GM21737 (cell line): ENCODE data around the gene AOAH.
"Not testable (repeated sequence)": the region's sequence is repeated elsewhere in the genome, so short reads cannot be mapped to it uniquely, and the experiment has no call there.

Experiments used
- ATAC-seq: cut with Tn5 transposase; IDR thresholded peaks from one replicate; pipeline ENCODE4 v1.9.1; 2021; ENCODE audit warnings: mild to moderate bottlenecking, moderate library complexity; ENCODE audit not compliant: unreplicated experiment

The AOAH gene

DNA sequence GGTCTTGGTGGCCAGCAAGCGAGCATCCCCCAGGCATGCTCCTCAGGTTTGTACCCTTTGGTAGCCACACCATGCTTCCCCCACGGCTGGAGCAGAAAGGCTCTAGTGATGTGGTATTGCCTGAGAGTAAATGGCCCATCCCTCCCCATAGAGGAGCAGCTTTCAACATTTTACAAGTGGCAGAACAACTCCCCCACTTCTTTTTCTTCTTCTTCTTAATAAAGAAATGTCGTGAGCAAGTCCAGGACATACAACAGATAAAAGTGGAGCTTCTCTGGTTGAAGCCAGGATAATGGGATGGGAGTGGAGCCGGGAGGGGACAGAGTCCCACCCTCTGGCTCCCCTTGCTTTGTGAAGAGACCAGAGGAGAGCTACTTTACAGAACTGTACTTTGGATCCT, 203.2 kb downstream of the AOAH start:
- no peak for ATAC-seq

DNA sequence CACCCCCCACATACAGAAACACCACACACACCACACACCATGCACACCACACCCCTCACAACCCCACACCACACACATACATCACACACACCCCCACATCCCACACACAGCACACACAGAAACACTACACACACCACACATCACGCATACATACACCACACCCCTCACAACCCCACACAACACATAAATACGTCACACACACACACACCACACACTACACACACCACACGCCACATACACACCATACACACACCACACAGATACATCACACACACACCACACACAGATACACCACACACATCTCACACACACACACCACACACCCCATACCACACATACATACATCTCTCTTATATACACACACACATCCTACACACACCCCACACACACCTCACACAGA, 208.4 kb downstream of the AOAH start:
- ATAC-seq: no peak

DNA sequence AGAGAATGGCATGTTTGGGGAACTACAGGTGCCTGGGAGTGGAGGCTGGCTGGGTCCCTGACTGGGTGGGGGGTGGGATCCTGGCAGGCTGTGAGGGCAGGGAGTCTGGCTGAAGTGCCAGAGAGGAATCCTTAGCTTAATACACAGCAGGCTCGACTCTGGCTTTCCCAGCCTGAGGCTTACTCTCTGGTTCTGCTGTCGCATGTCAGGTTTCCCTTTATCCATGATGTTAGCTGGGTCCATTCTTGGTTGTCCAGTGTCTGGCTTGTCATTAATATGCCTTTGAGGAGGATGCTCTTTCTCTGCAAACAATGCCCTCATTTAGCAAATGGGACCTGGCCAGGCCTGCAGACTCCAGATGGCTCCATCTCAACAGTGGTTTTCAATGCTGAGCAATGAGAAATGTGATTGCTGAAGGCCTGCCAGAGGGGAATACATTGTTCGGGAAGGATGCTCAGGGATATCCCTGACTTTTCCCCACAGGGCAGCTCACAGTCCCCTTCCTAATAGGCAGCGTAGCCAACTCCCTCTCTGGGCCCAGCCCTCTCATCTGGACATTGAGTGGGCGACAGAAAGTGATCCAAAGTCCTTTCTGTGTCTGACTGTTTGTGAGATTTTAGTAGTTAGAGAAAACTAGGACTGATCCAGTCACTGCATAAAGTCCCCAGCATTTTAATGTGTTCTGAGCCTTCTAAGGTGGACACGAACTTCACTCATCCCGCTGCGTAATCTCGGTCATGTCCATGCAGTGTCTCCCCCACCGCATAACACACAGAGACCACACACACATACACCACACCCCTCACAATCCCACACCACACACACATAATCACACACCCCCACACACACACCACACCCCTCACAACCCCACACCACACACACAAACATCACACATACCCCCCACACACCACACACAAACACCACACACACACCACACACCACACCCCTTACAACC, 209.7 kb downstream of the AOAH start:
- ATAC-seq: no peak

DNA sequence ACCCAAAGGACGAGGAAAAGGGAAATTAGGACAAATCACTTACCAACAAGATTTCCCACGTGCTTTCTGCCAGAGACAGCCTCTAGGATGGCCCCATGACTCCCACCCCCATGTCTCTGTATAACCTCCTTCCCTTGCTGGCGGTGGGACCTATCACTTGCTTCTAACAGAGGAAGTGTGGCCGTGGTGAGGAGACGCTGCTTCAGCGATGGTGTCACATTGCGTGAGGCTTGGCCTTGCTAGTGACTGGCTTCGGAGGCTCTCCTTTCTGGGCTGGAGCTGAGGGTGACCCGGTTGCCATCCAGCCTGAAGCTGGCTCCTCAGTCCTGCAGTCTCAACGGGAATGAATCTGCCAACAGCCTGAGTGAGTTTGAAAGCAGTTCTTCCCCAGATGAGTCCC, 210.9 kb downstream of the AOAH start:
- ATAC-seq: no peak

DNA sequence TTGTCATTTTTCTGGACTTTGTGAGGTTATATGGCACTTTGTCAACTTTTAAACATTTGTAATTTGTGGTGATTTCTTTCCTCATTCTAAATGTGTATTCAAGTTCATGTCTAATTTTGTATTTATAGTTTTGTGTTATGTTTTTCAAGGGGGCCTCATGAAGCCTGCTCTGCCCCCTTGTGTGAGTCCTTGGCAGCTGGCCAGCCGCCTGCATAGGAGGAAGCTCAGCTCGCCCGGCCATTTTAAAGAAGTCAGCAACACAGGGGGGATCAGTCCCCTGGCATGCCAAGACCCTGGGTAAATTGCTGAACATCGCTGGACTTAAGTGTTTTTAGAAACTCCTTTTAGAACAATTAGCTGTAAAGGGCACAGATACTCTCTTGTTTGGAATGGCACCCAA, 211.7 kb downstream of the AOAH start:
- ATAC-seq: no peak

DNA sequence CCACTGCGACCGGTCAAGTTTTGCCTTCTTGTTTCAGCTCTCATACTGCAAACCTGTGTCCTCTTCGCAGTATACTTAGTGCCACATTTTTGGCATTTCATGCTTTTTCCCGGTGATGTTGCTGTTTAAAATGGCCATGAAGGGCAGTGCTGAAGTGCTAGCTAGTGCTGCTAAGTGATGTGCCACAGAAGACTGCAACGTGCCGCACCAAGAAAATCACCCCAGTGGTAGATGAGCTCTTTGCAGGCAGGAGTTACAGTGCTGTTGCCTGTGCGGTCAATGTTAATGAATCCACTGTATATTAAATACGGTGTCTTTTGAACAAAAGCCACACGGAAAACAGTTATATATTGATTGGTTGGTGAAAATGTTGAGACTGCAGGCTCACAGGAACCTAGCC, 214.3 kb downstream of the AOAH start:
- no peak for ATAC-seq

DNA sequence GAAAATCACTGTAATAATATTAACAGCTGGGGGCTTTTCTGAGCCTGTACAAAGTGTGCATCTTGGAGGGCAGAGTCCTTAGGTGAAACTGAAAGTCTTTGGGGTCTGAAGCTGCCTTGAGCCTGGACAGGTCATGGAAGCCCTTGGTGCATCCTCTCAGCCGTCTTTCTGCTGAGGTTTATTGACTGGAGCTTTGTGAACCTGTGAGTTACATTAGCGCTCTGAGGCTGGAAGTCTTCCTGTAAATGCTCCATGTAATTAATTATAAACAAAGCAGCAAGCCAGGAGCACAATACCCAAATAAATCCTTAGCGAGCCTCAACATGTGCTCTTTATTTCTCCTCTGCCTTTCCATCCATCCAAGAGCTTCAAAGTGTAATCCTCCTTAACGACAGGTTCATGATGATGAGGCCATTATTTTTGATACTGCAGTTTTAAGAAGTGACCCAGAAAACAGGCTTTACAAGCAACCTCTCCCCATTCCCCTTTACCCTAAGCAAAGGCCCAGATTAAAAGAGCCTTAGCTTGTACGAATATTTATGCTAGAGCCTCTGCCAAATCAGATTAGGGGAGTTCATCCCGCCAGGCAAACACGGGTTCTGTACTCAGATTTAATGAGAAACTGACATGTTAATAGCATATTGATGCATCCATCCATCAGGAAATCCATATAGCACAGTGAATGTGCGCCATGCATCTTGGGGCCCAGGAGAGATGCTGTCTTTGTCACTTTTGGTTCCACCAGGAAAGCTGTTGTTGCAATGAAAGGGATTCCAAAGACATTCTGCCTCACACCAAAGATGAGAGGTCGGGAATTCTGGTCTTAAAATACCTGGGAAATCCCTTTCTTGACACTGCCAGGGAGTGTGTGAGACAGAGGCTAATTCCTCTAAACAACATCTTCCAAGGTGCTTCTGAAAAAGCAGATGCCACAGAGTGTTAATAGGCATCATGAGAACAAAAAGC, 216.5 kb downstream of the AOAH start:
- no peak for ATAC-seq

DNA sequence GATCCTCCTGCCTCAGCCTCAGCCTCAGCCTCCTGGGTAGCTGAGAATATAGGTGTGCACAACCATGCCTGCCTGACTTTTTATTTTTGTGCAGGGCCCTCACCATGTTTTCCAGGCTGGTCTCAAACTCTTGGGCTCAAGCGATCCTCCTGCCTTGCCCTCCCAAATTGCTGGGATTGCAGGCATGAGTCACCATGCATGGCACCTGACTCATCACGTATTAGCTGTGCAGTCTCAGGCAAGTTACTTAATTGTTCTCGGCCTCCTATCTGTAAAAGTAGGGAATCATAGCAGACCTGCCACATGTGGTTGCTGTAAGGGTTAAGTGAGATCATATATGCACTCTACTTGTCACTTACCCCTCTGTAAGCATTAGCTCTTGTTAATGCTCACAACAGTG, 217.5 kb downstream of the AOAH start:
- no peak for ATAC-seq

DNA sequence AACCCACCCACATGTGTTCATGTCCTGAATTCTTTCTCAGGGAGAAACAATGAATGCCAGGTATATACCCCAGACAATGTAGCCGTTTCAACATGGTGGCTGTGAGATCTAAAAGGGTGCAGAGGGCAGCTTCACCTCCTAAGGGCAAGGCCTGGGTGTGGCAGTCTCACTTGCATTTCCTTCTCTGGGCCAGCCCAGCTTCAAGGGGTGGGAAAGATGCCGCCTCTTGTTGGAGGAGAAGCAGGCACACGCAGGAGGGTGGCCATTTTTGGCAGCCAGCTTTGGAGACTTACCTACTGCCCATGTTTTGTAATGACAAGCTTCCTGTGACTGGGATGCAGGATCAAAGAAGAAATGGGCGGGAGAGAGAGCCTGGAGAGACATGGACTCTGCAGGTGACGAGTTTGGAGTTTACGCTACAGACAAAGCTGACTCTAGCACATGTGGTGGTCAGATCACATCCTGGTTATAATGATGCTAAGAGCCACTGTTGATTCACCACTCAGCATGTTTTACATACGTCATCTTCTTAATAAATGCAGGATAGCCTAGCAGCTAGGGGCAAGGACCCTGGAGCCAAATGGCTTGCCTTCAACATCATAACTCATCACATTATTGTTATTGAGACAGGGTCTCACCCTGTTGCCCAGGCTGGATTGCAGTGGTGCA, 218.0 kb downstream of the AOAH start:
- no peak for ATAC-seq

DNA sequence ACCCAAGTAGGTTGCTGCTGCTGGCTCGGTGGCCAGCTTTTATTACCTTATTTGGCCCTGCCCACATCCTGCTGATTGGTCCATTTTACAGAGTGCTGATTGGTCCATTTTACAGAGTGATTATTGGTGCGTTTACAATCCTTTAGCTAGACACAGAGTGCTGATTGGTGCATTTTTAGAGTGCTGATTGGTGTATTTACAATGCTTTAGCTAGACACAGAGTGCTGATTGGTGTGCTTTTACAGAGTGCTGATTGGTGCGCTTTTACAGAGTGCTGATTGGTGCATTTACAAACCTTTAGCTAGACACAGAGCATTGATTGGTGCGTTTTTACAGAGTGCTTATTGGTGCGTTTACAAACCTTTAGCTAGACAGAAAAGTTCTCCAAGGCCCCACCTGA, 219.7 kb downstream of the AOAH start:
- ATAC-seq: not testable (repeated sequence)

DNA sequence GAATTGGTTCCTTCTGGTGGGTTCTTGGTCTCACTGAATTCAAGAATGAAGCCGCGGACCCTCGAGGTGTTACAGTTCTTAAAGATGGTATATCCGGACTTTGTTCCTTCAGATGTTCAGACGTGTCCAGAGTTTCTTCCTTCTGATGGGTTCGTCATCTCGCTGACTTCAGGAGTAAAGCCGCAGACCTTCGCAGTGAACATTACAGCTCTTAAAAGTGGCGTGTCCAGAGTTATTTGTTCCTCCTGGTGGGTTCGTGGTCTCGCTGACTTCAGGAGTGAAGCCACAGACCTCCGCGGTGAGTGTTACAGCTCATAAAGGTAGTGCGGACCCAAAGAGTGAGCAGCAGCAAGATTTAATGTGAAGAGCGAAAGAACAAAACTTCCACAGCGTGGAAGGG, 220.1 kb downstream of the AOAH start:
- ATAC-seq: not testable (repeated sequence)

DNA sequence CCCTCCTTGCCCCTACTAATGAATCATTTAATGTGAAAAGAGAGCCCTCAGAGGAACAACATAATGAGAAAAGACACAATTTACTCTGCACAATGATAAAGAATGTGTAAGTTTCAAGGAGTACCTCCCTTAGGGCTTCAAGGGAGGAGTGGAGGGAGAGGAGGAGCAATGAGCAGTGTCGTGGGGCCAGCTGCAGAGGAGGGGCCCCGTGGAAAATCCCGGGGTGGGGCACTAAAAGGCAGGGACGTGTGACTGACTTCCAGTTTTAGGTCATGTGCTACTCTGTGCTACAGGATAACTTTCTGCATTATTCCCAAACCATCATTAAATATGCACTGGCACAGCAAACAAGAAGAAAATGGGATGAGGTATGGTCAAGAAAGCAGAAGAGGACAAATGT, 226.5 kb downstream of the AOAH start:
- no peak for ATAC-seq

DNA sequence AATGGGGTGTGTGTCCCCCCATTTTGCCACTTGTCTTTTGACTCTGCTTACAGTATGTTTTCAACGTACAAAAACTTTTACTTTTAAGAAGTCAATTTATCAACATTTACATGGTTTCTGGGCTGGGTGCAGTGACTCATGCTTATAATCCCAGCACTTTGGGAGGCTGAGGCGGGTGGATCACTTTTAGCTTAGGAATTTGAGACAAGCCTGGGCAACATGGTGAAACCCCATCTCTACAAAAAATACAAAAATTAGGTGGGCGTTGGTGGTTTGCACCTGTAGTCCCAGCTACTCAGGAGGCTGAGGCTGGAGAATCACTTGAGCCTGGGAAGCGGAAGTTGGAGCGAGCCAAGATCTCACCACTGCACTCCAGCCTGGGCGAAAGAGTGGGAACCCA, 227.1 kb downstream of the AOAH start:
- not testable (repeated sequence) for ATAC-seq

DNA sequence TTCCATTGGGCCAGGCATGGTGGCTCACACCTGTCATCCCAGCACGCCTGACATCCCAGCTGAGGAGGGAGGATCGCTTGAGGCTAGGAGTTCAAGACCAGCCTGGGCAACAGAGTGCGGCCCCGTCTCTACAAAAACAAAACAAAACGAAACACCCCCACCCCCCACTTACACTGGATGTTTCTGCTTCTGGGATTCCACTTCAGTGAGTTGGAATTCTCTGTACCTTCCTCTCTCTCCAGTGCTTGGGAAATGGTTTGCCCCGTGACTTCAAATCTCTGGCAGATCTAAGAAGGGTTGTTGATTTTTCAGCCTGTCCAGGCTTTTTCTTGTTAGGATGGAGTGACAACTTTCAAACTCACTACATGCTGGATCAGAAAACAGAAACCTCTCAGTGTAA, 227.7 kb downstream of the AOAH start:
- no peak for ATAC-seq

DNA sequence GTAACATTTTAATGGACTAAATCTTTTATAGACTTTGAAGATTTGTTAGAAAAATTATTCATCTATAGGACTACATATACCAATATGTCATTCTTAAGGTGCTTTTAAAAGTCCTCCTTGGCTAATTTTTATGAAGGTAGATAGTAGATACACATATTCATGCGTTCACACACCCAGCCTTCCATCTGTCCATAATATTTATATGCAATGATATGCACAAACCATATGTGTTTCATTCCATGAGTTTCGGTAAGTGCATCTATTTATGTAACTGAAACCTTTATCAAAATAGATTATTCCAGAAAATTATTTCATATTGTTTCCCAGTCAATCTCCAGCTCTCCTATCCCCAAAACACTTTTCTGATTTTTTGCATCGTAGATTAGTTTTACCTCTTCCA, 233.0 kb downstream of the AOAH start:
- ATAC-seq: no peak

DNA sequence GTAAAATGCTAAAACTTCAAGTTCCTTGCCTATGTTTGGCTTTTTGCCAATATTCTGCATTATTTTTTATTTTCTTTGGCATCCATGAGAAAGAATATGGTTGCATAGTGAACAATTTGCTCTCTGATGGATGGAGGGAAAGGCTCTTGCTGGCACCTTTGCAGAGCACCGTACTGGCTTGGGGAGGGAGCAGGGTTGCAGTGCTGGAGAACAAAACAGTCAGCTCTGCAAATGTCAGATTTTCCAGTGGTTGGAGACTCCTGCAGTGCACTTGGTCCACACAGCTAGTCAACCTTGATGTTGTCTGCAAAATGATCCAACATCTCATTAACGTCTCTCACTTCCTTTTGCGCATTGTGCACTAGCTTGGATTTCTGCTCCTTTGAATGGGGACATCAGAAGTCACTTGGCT, 233.9 kb downstream of the AOAH start:
- no peak for ATAC-seq

DNA sequence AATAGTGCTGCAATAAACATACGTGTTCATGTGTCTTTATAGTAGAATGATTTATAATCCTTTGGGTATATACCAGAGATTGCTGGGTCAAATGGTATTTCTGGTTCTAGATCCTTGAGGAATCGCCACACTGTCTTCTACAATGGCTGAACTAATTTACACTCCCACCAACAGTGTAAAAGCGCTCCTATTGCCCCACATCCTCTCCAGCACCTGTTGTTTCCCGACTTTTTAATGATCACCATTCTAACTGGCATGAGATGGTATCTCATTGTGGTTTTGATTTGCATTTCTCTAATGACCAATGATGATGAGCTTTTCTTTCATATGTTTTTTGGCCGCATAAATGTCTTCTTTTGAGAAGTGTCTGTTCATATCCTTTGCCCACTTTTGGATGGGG, 235.6 kb downstream of the AOAH start:
- not testable (repeated sequence) for ATAC-seq

DNA sequence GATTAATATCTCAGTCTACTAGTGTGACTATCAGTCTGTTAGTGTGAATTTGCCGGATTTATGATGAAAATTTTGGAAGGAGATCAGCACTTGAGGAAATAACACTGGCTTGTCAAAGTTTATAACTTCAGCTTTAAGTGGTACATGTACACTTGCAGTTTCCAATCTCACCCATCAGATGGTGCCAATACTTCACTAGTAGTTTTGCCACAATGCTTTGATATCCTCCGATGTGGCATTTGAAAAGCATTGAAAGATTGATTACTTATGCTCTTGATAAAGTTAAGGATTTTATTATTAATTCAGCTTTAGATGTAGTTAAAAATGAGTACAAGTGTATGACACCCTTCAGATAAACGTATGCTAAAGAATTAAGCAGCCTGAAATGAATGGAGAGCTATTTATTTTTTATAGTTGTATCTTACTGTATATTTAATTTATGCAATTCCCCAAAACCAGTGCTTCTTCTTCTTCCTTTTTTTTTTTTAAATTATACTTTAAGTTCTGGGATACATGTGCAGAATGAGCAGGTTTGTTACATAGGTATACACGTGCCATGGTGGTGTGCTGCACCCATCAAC, 236.4 kb downstream of the AOAH start:
- no peak for ATAC-seq

DNA sequence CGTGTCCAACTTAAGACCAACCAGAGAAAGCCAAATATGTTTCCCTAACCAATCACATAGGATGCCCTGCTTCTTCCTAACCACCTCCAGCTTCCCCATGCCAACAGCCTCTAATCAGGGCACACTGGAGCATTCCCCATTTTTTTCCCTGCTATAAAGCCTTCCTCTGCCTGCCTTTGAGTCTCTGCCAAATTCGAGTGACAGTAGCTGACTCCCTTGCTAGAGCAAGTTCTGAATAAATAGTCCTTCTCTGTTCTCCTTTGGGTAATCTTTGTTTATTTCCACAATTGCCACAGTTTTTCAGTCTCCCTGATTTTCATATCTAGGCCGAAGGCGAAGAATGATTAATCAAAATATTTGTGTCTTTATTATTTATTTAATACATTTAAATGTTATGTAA, 238.0 kb downstream of the AOAH start:
- ATAC-seq: no peak

DNA sequence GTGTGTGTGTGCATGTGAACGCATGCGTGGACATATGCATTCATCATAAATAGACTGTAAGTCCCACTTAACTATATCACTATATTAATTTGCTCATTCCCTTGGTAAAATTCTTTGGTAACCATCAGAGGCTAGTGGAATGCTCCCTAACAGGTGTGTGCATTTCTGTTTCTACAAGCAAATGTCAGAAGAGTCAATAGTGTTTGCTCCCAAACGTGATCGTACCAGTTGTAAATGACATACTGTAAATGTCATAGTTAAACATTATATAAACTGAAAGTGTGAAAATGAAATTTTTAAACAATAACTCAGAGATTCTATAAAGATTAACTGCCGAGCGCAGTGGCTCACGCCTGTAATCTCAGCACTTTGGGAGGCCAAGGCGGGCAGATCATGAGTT, 240.0 kb downstream of the AOAH start:
- no peak for ATAC-seq

DNA sequence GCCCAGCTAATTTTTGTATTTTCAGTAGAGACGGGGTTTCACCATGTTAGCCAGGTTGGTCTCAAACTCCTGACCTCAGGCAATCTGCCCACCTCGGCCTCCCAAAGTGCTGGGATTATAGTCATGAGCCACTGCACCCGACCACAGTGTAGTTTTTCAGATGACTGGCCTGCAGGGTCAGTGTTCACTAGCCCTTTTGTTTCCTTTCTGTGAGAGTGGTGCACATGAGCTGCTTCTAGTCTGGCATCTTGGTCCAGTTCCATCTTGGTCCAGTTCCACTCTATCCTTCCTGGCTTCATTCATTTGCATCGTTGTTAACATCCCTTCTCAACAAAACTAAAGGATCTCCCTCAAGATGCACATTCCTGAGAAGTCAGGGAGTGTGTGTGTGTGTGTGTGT, 240.4 kb downstream of the AOAH start:
- ATAC-seq: not testable (repeated sequence)
